Testis (tissue), 3 donors: Measurements from ENCODE around the gene UTP14A. TPM values are rescaled to one million over a fixed set of nuclear protein-coding genes. Genes with fewer than 3 reads are reported as not detected.
A peak's percentile ranks its signal among the peaks of the same experiment; 100 is the strongest.

Experiments used
- DNase-seq: peaks from one replicate; pipeline ENCODE4 v3.0.0-alpha.2; 2019
- H3K27ac ChIP-seq, 2 donors: fragments of 200-600 bp; sonication (generic); one replicate each; pipeline ENCODE4 v1.5.1; 2019
- H3K27me3 ChIP-seq: fragments of 200-600 bp; sonication (generic); one replicate; pipeline ENCODE4 v1.5.1; 2019
- H3K36me3 ChIP-seq: fragments of 200-600 bp; sonication (generic); one replicate; pipeline ENCODE4 v1.5.1; 2017; ENCODE audit warnings: low read depth; ENCODE audit errors: missing control alignments
- H3K4me1 ChIP-seq: fragments of 200-600 bp; sonication (generic); one replicate; pipeline ENCODE4 v1.5.1; 2019
- H3K4me3 ChIP-seq, 2 donors: fragments of 200-600 bp; sonication (generic); one replicate each; pipeline ENCODE4 v1.5.1; 2017 to 2019
- H3K9me3 ChIP-seq: fragments of 200-600 bp; sonication (generic); one replicate; pipeline ENCODE4 v1.5.1; 2017
- CTCF ChIP-seq, 3 experiments: fragments of 450-650 bp in 2 of 3; fragments of 200-600 bp in 1 of 3; sonication (generic) in 1 of 3; IDR thresholded peaks; one replicate each; pipeline ENCODE4 v1.5.1; 2016 to 2019; ENCODE audit warnings: antibody characterized with exemption in 3 of 3, mild to moderate bottlenecking in 2 of 3, moderate library complexity in 1 of 3
- POLR2A ChIP-seq: fragments of 450-650 bp; IDR thresholded peaks from one replicate; pipeline ENCODE4 v1.6.1; 2017; ENCODE audit warnings: antibody characterized with exemption, mild to moderate bottlenecking, moderate library complexity
- WGBS, 2 donors: methylation state at CpG; one replicate each; pipeline ENCODE4 v1.1.5; 2018; 5-methylcytosine and 5-hydroxymethylcytosine counted together
- intact Hi-C: fragments of 100-400 bp; cut with DNase I; formaldehyde crosslinking; loops from one replicate; pipeline ENCODE4 v1.15.1; 2023; ENCODE audit warnings: low total_unique reads
- polyA plus RNA-seq: library from polyadenylated mRNA; stranded (reverse); fragments of 350-450 nt; fragmentation: Illumina TruSeq; extraction: RNeasy Lipid Tissue Mini Kit (QIAGEN cat#74804); gene quantifications from one replicate; pipeline ENCODE4 v1.2.3, GENCODE V29; 2014; ENCODE audit warnings: low read depth, low replicate concordance; ENCODE audit not compliant: insufficient read depth
- total RNA-seq, 2 donors: library from RNA; depleted of rRNA; stranded (reverse); fragments of >200 nt; gene quantifications; one replicate each; pipeline ENCODE4 v1.2.3, GENCODE V29; 2016

UTP14A gene
- total and polyA plus RNA-seq, 3 donors from 2014 or later = 4.5 to 4.8 (median 4.6) TPM

GRCh38 chrX:129940721-129941120 lies 34.8 kb downstream of the UTP14A start:
- WGBS, 2 donors = 93 to 94% methylated on average over 2 of the region's 2 CpGs
- DNase-seq = no peak
- H3K36me3 ChIP-seq = no peaks in the 10 kb centered on the region
- H3K27ac ChIP-seq = no peak overlapping the region
- H3K27me3 ChIP-seq = no peaks in the 10 kb centered on the region
- intact Hi-C loops = no loop called here
- no peaks in the 10 kb centered on the region for H3K4me1 ChIP-seq
- no peak overlapping the region for H3K4me3 ChIP-seq
- H3K9me3 ChIP-seq = no peaks in the 10 kb centered on the region
- no peak for TF ChIP-seq POLR2A
- TF ChIP-seq CTCF (IDR thresholded peaks at IDR 0.05) = no peak

- TF ChIP-seq CTCF (IDR thresholded peaks at IDR 0.05) (no peak), POLR2A (no peak)
- Histone ChIP-seq H3K4me3 (no peak overlapping the region), H3K27me3 (no peaks in the 10 kb centered on the region), H3K27ac (no peak overlapping the region), H3K9me3 (no peaks in the 10 kb centered on the region), H3K4me1 (no peaks in the 10 kb centered on the region), H3K36me3 (no peaks in the 10 kb centered on the region)
- WGBS, 2 donors = 60 to 64% methylated on average over 1 of the region's 1 CpG
- intact Hi-C loops = no loop called here
- DNase-seq = no peak
Observed at GRCh38 chrX:129945131-129945530, 39.2 kb downstream of the UTP14A start.

GRCh38 chrX:129953334-129953648 lies 47.3 kb downstream of the UTP14A start:
- intact Hi-C loops = no loop called here
- no peak overlapping the region for H3K27ac ChIP-seq
- no peak for DNase-seq
- no peaks in the 10 kb centered on the region for H3K36me3 ChIP-seq
- WGBS, 2 donors = 8% methylated on average over 15 of the region's 18 CpGs; no CpG with 5 or more reads in 1 of the 2 donors
- H3K27me3 ChIP-seq = no peaks in the 10 kb centered on the region
- H3K9me3 ChIP-seq = no peaks in the 10 kb centered on the region
- H3K4me3 ChIP-seq = peak overlapping the region in 1 of 2 donors; percentile 29
- TF ChIP-seq CTCF (IDR thresholded peaks at IDR 0.05) (no peak), POLR2A (no peak)
- peaks cover 3% of the 10 kb centered on the region for H3K4me1 ChIP-seq

- intact Hi-C loops = no loop called here
- no peaks in the 10 kb centered on the region for H3K27me3 ChIP-seq
- no peak overlapping the region for H3K27ac ChIP-seq
- no peaks in the 10 kb centered on the region for H3K36me3 ChIP-seq
- no peak overlapping the region for H3K4me3 ChIP-seq
- peaks cover 3% of the 10 kb centered on the region for H3K4me1 ChIP-seq
- 84 to 100% methylated on average over 3 to 4 of the region's 4 CpGs for WGBS, 2 donors
- no peak for TF ChIP-seq POLR2A
- TF ChIP-seq CTCF (IDR thresholded peaks at IDR 0.05) = no peak
- H3K9me3 ChIP-seq = no peaks in the 10 kb centered on the region
- DNase-seq = no peak
Observed at GRCh38 chrX:129953881-129954280, 47.9 kb downstream of the UTP14A start.

GRCh38 chrX:129954804-129955203 lies 48.8 kb downstream of the UTP14A start:
- no peak for DNase-seq
- peaks cover 3% of the 10 kb centered on the region for H3K4me1 ChIP-seq
- WGBS, 2 donors = 67 to 88% methylated on average over 1 to 2 of the region's 3 CpGs
- no peaks in the 10 kb centered on the region for H3K36me3 ChIP-seq
- H3K9me3 ChIP-seq = no peaks in the 10 kb centered on the region
- intact Hi-C loops = no loop called here
- no peaks in the 10 kb centered on the region for H3K27me3 ChIP-seq
- no peak overlapping the region for H3K4me3 ChIP-seq
- no peak overlapping the region for H3K27ac ChIP-seq
- TF ChIP-seq POLR2A = no peak
- TF ChIP-seq CTCF (IDR thresholded peaks at IDR 0.05) = no peak
